Measurements from ENCODE around the gene CDC26. TPM values are rescaled to one million over a fixed set of nuclear protein-coding genes. Genes with fewer than 3 reads are reported as not detected.
"Not testable (repeated sequence)": the region's sequence is repeated elsewhere in the genome, so short reads cannot be mapped to it uniquely, and the experiment has no call there.

Gene CDC26
- total and polyA plus RNA-seq, 8 donors: 27.8 to 37.2 (median 32.7) TPM

- intact Hi-C loops (cut with DNase I): no loop called here
- Histone ChIP-seq H3K27me3 (no peaks in the 10 kb centered on the region), H3K4me1 (peaks cover 0 to 9% of the 10 kb centered on the region in 2 donors), H3K27ac (peak overlapping the region in 1 of 2 donors; percentile 55), H3K9me3 (peaks cover 0 to 3% of the 10 kb centered on the region in 2 donors), H3K36me3 (peaks cover 0 to 40% of the 10 kb centered on the region in 2 donors), H3K4me3 (no peak overlapping the region)
- ATAC-seq (no peak), DNase-seq (no peak)
- TF ChIP-seq CTCF (IDR thresholded peaks at IDR 0.05): no peak
These were observed 20.4 kb downstream of the CDC26 start for GRCh38 chr9:113254991-113255390.

GRCh38 chr9:113250807-113251206 lies 24.6 kb downstream of the CDC26 start:
- H3K27ac ChIP-seq: no peak overlapping the region
- no peaks in the 10 kb centered on the region for H3K36me3 ChIP-seq
- H3K4me1 ChIP-seq: peaks cover 0 to 8% of the 10 kb centered on the region in 2 donors
- H3K9me3 ChIP-seq: peaks cover 0 to 3% of the 10 kb centered on the region in 2 donors
- H3K27me3 ChIP-seq: no peaks in the 10 kb centered on the region
- intact Hi-C loops (cut with DNase I): no loop called here
- ATAC-seq (no peak), DNase-seq (no peak)
- H3K4me3 ChIP-seq: no peak overlapping the region
- no peak for TF ChIP-seq CTCF (IDR thresholded peaks at IDR 0.05)

- H3K27me3 ChIP-seq; H3K4me1 ChIP-seq; H3K27ac ChIP-seq; intact Hi-C loops (cut with DNase I); H3K4me3 ChIP-seq; H3K36me3 ChIP-seq; H3K9me3 ChIP-seq; DNase-seq; ATAC-seq: not testable (repeated sequence)
These were observed 25.7 kb downstream of the CDC26 start for GRCh38 chr9:113249661-113250060.

- Histone ChIP-seq H3K27ac (no peak overlapping the region), H3K36me3 (no peaks in the 10 kb centered on the region), H3K4me3 (no peak overlapping the region), H3K9me3 (peaks cover 0 to 3% of the 10 kb centered on the region in 2 donors), H3K4me1 (no peaks in the 10 kb centered on the region), H3K27me3 (no peaks in the 10 kb centered on the region)
- intact Hi-C loops (cut with DNase I): no loop called here
- DNase-seq: no peak
- no peak for TF ChIP-seq CTCF (IDR thresholded peaks at IDR 0.05)
- ATAC-seq: no peak
These were observed 27.7 kb downstream of the CDC26 start for GRCh38 chr9:113247640-113248039.

- Histone ChIP-seq H3K9me3 (peaks cover 0 to 3% of the 10 kb centered on the region in 2 donors), H3K27me3 (no peaks in the 10 kb centered on the region), H3K36me3 (no peaks in the 10 kb centered on the region), H3K4me3 (no peak overlapping the region), H3K4me1 (no peaks in the 10 kb centered on the region), H3K27ac (no peak overlapping the region)
- intact Hi-C loops (cut with DNase I): no loop called here
- ATAC-seq: no peak
- DNase-seq: no peak
- no peak for TF ChIP-seq CTCF (IDR thresholded peaks at IDR 0.05)
These were observed 28.4 kb downstream of the CDC26 start for GRCh38 chr9:113246928-113247327.

- H3K36me3 ChIP-seq: no peaks in the 10 kb centered on the region
- H3K27me3 ChIP-seq: no peaks in the 10 kb centered on the region
- H3K27ac ChIP-seq: no peak overlapping the region
- no peak for TF ChIP-seq CTCF (IDR thresholded peaks at IDR 0.05)
- H3K4me3 ChIP-seq: no peak overlapping the region
- no peaks in the 10 kb centered on the region for H3K4me1 ChIP-seq
- DNase-seq (no peak), ATAC-seq (no peak)
- peaks cover 0 to 3% of the 10 kb centered on the region in 2 donors for H3K9me3 ChIP-seq
- intact Hi-C loops (cut with DNase I): no loop called here
These were observed 29.5 kb downstream of the CDC26 start for GRCh38 chr9:113245894-113246293.

Data from left lung (tissue), 10 donors.